ENCODE measurements around the gene CCDC93. TPM values are rescaled to one million over a fixed set of nuclear protein-coding genes. Genes with fewer than 3 reads are reported as not detected.

Gene CCDC93
- total RNA-seq, 1 donor from 2014 or later, result 39.1 TPM

GRCh38 chr2:118013221-118013723, 598 bp downstream of the CCDC93 start:
- H3K27ac Mint-ChIP-seq (ENCODE audit: unreplicated experiment), result no peak overlapping the region

GRCh38 chr2:118012778-118013177, 1.1 kb downstream of the CCDC93 start:
- TF ChIP-seq CTCF (conservative IDR thresholded peaks at IDR 0.05), result no peak
- Mint-ChIP-seq H3K4me3 (peak overlapping the region; percentile 89), H3K27ac (ENCODE audit: unreplicated experiment) (no peak overlapping the region), H3K27me3 (ENCODE audit: low read depth) (peaks cover 23% of the 10 kb centered on the region), H3K4me1 (peaks cover 24% of the 10 kb centered on the region), H3K36me3 (ENCODE audit: low read depth) (peaks cover 3% of the 10 kb centered on the region), H3K9me3 (no peaks in the 10 kb centered on the region)
- DNase-seq (ENCODE audit: low read depth, low spot score), result no peak

More at GRCh38 chr2:118013221-118013723, 598 bp downstream of the CCDC93 start:
- TF ChIP-seq CTCF (conservative IDR thresholded peaks at IDR 0.05), result no peak
- peaks cover 24% of the 10 kb centered on the region for H3K4me1 Mint-ChIP-seq
- H3K9me3 Mint-ChIP-seq, result no peaks in the 10 kb centered on the region
- peak overlapping the region; percentile 89 for H3K4me3 Mint-ChIP-seq
- peak; percentile 18 for DNase-seq (ENCODE audit: low read depth, low spot score)
- peaks cover 24% of the 10 kb centered on the region for H3K27me3 Mint-ChIP-seq (ENCODE audit: low read depth)
- no peaks in the 10 kb centered on the region for H3K36me3 Mint-ChIP-seq (ENCODE audit: low read depth)

GRCh38 chr2:118010473-118010872, 3.4 kb downstream of the CCDC93 start:
- H3K4me1 Mint-ChIP-seq, result peaks cover 24% of the 10 kb centered on the region
- H3K36me3 Mint-ChIP-seq (ENCODE audit: low read depth), result peaks cover 3% of the 10 kb centered on the region
- H3K4me3 Mint-ChIP-seq, result peak overlapping the region; percentile 5
- no peak for DNase-seq (ENCODE audit: low read depth, low spot score)
- no peaks in the 10 kb centered on the region for H3K9me3 Mint-ChIP-seq
- H3K27ac Mint-ChIP-seq (ENCODE audit: unreplicated experiment), result peak overlapping the region; percentile 40
- peaks cover 8% of the 10 kb centered on the region for H3K27me3 Mint-ChIP-seq (ENCODE audit: low read depth)
- TF ChIP-seq CTCF (conservative IDR thresholded peaks at IDR 0.05), result no peak

- no peak for DNase-seq (ENCODE audit: low read depth, low spot score)
- H3K4me1 Mint-ChIP-seq, result peaks cover 9% of the 10 kb centered on the region
- peaks cover 3% of the 10 kb centered on the region for H3K36me3 Mint-ChIP-seq (ENCODE audit: low read depth)
- no peaks in the 10 kb centered on the region for H3K9me3 Mint-ChIP-seq
- H3K27ac Mint-ChIP-seq (ENCODE audit: unreplicated experiment), result no peak overlapping the region
- no peak overlapping the region for H3K4me3 Mint-ChIP-seq
- TF ChIP-seq CTCF (conservative IDR thresholded peaks at IDR 0.05), result no peak
- no peaks in the 10 kb centered on the region for H3K27me3 Mint-ChIP-seq (ENCODE audit: low read depth)
Measured at GRCh38 chr2:118006861-118007260, 7.0 kb downstream of the CCDC93 start.

DNA sequence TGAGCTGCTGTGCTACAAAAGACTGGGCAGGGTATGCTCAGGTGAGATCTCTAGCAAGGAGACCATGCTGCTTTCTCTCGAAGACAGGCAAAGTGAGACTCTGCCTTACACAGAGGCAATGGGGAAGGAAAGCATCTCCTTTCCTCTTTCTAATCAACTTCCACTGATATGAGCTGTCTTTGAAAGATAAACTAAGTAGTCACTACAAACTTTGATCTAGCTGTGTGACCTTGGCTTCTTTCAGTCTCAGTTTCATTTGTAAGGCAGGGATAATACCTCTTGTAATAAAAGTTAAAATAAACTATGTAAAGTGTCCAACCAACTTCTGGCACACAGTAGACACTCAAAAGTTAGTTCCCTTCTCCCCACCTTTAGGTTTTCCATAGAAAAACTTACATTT, 7.5 kb downstream of the CCDC93 start:
- TF ChIP-seq CTCF (conservative IDR thresholded peaks at IDR 0.05), result no peak
- peaks cover 5% of the 10 kb centered on the region for H3K4me1 Mint-ChIP-seq
- DNase-seq (ENCODE audit: low read depth, low spot score), result no peak
- no peak overlapping the region for H3K4me3 Mint-ChIP-seq
- no peaks in the 10 kb centered on the region for H3K27me3 Mint-ChIP-seq (ENCODE audit: low read depth)
- peaks cover 3% of the 10 kb centered on the region for H3K36me3 Mint-ChIP-seq (ENCODE audit: low read depth)
- no peak overlapping the region for H3K27ac Mint-ChIP-seq (ENCODE audit: unreplicated experiment)
- H3K9me3 Mint-ChIP-seq, result no peaks in the 10 kb centered on the region
